ENCODE data around the gene WDR46.

GRCh38 chr6:33271468-33272274 lies 17.4 kb downstream of the WDR46 start, which contains the start of the genes RPS18 and VPS52:
- TF ChIP-seq, protein P1, sequence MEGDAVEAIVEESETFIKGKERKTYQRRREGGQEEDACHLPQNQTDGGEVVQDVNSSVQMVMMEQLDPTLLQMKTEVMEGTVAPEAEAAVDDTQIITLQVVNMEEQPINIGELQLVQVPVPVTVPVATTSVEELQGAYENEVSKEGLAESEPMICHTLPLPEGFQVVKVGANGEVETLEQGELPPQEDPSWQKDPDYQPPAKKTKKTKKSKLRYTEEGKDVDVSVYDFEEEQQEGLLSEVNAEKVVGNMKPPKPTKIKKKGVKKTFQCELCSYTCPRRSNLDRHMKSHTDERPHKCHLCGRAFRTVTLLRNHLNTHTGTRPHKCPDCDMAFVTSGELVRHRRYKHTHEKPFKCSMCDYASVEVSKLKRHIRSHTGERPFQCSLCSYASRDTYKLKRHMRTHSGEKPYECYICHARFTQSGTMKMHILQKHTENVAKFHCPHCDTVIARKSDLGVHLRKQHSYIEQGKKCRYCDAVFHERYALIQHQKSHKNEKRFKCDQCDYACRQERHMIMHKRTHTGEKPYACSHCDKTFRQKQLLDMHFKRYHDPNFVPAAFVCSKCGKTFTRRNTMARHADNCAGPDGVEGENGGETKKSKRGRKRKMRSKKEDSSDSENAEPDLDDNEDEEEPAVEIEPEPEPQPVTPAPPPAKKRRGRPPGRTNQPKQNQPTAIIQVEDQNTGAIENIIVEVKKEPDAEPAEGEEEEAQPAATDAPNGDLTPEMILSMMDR (IDR thresholded peaks at IDR 0.05 in 2 of 3, conservative IDR thresholded peaks at IDR 0.05 in 1 of 3; ENCODE audit: borderline replicate concordance in 1 of 3, insufficient read depth in 1 of 3, low read depth in 2 of 3, low read length in 2 of 3), result no peak
- TF ChIP-seq, protein P2, sequence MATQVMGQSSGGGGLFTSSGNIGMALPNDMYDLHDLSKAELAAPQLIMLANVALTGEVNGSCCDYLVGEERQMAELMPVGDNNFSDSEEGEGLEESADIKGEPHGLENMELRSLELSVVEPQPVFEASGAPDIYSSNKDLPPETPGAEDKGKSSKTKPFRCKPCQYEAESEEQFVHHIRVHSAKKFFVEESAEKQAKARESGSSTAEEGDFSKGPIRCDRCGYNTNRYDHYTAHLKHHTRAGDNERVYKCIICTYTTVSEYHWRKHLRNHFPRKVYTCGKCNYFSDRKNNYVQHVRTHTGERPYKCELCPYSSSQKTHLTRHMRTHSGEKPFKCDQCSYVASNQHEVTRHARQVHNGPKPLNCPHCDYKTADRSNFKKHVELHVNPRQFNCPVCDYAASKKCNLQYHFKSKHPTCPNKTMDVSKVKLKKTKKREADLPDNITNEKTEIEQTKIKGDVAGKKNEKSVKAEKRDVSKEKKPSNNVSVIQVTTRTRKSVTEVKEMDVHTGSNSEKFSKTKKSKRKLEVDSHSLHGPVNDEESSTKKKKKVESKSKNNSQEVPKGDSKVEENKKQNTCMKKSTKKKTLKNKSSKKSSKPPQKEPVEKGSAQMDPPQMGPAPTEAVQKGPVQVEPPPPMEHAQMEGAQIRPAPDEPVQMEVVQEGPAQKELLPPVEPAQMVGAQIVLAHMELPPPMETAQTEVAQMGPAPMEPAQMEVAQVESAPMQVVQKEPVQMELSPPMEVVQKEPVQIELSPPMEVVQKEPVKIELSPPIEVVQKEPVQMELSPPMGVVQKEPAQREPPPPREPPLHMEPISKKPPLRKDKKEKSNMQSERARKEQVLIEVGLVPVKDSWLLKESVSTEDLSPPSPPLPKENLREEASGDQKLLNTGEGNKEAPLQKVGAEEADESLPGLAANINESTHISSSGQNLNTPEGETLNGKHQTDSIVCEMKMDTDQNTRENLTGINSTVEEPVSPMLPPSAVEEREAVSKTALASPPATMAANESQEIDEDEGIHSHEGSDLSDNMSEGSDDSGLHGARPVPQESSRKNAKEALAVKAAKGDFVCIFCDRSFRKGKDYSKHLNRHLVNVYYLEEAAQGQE (IDR thresholded peaks at IDR 0.05; ENCODE audit: low read depth), result no peak
- TF ChIP-seq, protein P3, sequence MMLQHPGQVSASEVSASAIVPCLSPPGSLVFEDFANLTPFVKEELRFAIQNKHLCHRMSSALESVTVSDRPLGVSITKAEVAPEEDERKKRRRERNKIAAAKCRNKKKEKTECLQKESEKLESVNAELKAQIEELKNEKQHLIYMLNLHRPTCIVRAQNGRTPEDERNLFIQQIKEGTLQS (IDR thresholded peaks at IDR 0.05), result no peak
- no peak for TF ChIP-seq MAX (IDR thresholded peaks at IDR 0.05)
- TF ChIP-seq, protein P4, sequence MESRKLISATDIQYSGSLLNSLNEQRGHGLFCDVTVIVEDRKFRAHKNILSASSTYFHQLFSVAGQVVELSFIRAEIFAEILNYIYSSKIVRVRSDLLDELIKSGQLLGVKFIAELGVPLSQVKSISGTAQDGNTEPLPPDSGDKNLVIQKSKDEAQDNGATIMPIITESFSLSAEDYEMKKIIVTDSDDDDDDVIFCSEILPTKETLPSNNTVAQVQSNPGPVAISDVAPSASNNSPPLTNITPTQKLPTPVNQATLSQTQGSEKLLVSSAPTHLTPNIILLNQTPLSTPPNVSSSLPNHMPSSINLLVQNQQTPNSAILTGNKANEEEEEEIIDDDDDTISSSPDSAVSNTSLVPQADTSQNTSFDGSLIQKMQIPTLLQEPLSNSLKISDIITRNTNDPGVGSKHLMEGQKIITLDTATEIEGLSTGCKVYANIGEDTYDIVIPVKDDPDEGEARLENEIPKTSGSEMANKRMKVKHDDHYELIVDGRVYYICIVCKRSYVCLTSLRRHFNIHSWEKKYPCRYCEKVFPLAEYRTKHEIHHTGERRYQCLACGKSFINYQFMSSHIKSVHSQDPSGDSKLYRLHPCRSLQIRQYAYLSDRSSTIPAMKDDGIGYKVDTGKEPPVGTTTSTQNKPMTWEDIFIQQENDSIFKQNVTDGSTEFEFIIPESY (IDR thresholded peaks at IDR 0.05; ENCODE audit: extremely low read depth, insufficient replicate concordance, low read length), result peak; percentile 60

Data from HCT116 (cell line).